Neural progenitor cell (in vitro differentiated cells): ENCODE measurements around the gene AFF3.

Source experiments
- CTCF ChIP-seq: fragments of 200-600 bp; sonication (generic); IDR thresholded peaks from 2 replicates; pipeline ENCODE4 v1.5.1; 2017; ENCODE audit warnings: antibody characterized with exemption, mild to moderate bottlenecking
- EZH2 ChIP-seq: fragments of 200-600 bp; sonication (generic); IDR thresholded peaks from 2 replicates; pipeline ENCODE4 v1.6.1; 2017; ENCODE audit warnings: antibody characterized with exemption, mild to moderate bottlenecking, moderate library complexity

GRCh38 chr2:99691926-99692325, 450.5 kb downstream of the AFF3 start:
- TF ChIP-seq CTCF = no peak
- no peak for TF ChIP-seq EZH2
